B cell (primary cell): ENCODE measurements around the gene EVI2A.

Experiments
- EZH2 ChIP-seq: IDR thresholded peaks from 2 replicates; pipeline ENCODE4 v1.6.1; 2012; ENCODE audit warnings: borderline replicate concordance, low read depth, mild to moderate bottlenecking, moderate library complexity, low read length; ENCODE audit not compliant: insufficient read depth, poor library complexity, severe bottlenecking
- TF ChIP-seq, protein P1 (sequence below): fragments of 200-600 bp; IDR thresholded peaks from one replicate; pipeline ENCODE4 v1.8.0; 2022; ENCODE audit warnings: antibody characterized with exemption, mild to moderate bottlenecking

DNA sequence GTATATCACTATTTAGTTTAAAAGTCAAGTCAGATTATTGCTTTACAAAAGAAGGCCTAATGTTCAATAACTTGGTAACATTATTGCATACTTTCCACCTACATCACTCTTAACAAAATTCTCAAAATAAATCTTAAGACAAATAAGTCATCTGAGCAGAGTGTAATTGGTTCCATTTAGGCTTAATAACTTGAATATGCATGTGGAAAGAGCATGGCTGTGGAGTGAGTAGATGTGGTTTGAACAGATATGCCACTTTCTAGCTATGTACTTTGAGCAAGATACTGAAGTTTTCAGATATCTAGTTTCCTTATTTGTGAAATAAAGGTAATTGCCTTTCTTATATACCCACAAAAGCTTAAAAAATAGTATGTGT is 6.7 kb upstream of the EVI2A start:
- TF ChIP-seq, protein P1, sequence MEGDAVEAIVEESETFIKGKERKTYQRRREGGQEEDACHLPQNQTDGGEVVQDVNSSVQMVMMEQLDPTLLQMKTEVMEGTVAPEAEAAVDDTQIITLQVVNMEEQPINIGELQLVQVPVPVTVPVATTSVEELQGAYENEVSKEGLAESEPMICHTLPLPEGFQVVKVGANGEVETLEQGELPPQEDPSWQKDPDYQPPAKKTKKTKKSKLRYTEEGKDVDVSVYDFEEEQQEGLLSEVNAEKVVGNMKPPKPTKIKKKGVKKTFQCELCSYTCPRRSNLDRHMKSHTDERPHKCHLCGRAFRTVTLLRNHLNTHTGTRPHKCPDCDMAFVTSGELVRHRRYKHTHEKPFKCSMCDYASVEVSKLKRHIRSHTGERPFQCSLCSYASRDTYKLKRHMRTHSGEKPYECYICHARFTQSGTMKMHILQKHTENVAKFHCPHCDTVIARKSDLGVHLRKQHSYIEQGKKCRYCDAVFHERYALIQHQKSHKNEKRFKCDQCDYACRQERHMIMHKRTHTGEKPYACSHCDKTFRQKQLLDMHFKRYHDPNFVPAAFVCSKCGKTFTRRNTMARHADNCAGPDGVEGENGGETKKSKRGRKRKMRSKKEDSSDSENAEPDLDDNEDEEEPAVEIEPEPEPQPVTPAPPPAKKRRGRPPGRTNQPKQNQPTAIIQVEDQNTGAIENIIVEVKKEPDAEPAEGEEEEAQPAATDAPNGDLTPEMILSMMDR: no peak
- TF ChIP-seq EZH2: no peak
